H9 (cell line): Measurements from ENCODE around the gene KDSR. TPM values are rescaled to one million over a fixed set of nuclear protein-coding genes. Genes with fewer than 3 reads are reported as not detected.

Experiments used
- DNase-seq: peaks from one replicate; pipeline ENCODE4 v3.0.0-alpha.2; 2017
- H2AFZ ChIP-seq: one replicate; pipeline ENCODE4 v1.6.1; 2013; ENCODE audit warnings: mild to moderate bottlenecking, low read length, control low read depth, moderate library complexity
- H2AK5ac ChIP-seq: 2 replicates; pipeline ENCODE4 v1.6.1; 2013; ENCODE audit warnings: low read length, control low read depth, mixed read lengths; ENCODE audit not compliant: insufficient read length
- H2BK120ac ChIP-seq: one replicate; pipeline ENCODE4 v1.6.1; 2013; ENCODE audit warnings: low read depth, mild to moderate bottlenecking, low read length, control low read depth, inconsistent platforms; ENCODE audit not compliant: poor library complexity, severe bottlenecking
- H2BK12ac ChIP-seq: 2 replicates; pipeline ENCODE4 v1.6.1; 2013; ENCODE audit warnings: low read length, control low read depth, mixed read lengths, low read depth; ENCODE audit not compliant: insufficient read length
- H2BK15ac ChIP-seq: 2 replicates; pipeline ENCODE4 v1.6.1; 2013; ENCODE audit warnings: low read depth, low read length, control low read depth
- H2BK20ac ChIP-seq: one replicate; pipeline ENCODE4 v1.6.1; 2013; ENCODE audit warnings: low read depth, mild to moderate bottlenecking, low read length, control low read depth, inconsistent platforms; ENCODE audit not compliant: poor library complexity, severe bottlenecking
- H2BK5ac ChIP-seq: 2 replicates; pipeline ENCODE4 v1.6.1; 2013; ENCODE audit warnings: low read length, control low read depth, mixed read lengths; ENCODE audit not compliant: insufficient read length
- H3K14ac ChIP-seq: 2 replicates; pipeline ENCODE4 v1.6.1; 2013; ENCODE audit warnings: low read length, control low read depth; ENCODE audit not compliant: insufficient read depth
- H3K18ac ChIP-seq: 2 replicates; pipeline ENCODE4 v1.6.1; 2013; ENCODE audit warnings: low read depth, mild to moderate bottlenecking, mixed read lengths, low read length, control low read depth; ENCODE audit not compliant: insufficient read length
- H3K23ac ChIP-seq: 2 replicates; pipeline ENCODE4 v1.6.1; 2013; ENCODE audit warnings: low read length, control low read depth, mixed read lengths, low read depth; ENCODE audit not compliant: insufficient read length
- H3K23me2 ChIP-seq: 2 replicates; pipeline ENCODE4 v1.6.1; 2013; ENCODE audit warnings: low read depth, mild to moderate bottlenecking, mixed read lengths, low read length, control low read depth; ENCODE audit not compliant: insufficient read length, poor library complexity, severe bottlenecking
- H3K27ac ChIP-seq: 2 replicates; pipeline ENCODE4 v1.5.1; 2013; ENCODE audit warnings: low read length, control low read depth, mixed read lengths, low read depth; ENCODE audit not compliant: insufficient read length
- H3K27me3 ChIP-seq: 2 replicates; pipeline ENCODE4 v1.6.1; 2013; ENCODE audit warnings: low read length, control low read depth, inconsistent platforms; ENCODE audit not compliant: insufficient read depth
- H3K4ac ChIP-seq: 2 replicates; pipeline ENCODE4 v1.6.1; 2013; ENCODE audit warnings: low read depth, mild to moderate bottlenecking, control low read depth, inconsistent platforms, low read length, moderate library complexity
- H3K4me1 ChIP-seq: 2 replicates; pipeline ENCODE4 v1.6.1; 2013; ENCODE audit warnings: low read length, control low read depth, inconsistent platforms; ENCODE audit not compliant: insufficient read depth
- H3K4me2 ChIP-seq: 2 replicates; pipeline ENCODE4 v1.6.1; 2013; ENCODE audit warnings: low read length, control low read depth, mixed read lengths; ENCODE audit not compliant: insufficient read length, insufficient read depth
- H3K56ac ChIP-seq: 2 replicates; pipeline ENCODE4 v1.6.1; 2013; ENCODE audit warnings: low read depth, mild to moderate bottlenecking, mixed read lengths, low read length, control low read depth; ENCODE audit not compliant: insufficient read length
- H3K79me1 ChIP-seq: 2 replicates; pipeline ENCODE4 v1.6.1; 2013; ENCODE audit warnings: low read depth, mild to moderate bottlenecking, moderate library complexity, low read length, control low read depth, inconsistent platforms; ENCODE audit not compliant: insufficient read depth, poor library complexity, severe bottlenecking
- H3K79me2 ChIP-seq: 2 replicates; pipeline ENCODE4 v1.6.1; 2013; ENCODE audit warnings: low read length, control low read depth, inconsistent platforms; ENCODE audit not compliant: insufficient read depth
- H3K9ac ChIP-seq: 2 replicates; pipeline ENCODE4 v1.6.1; 2013; ENCODE audit warnings: low read length, control low read depth, mixed read lengths; ENCODE audit not compliant: insufficient read length; ENCODE audit errors: extremely low read depth
- H3K9me3 ChIP-seq: one replicate; pipeline ENCODE4 v1.6.1; 2013; ENCODE audit warnings: low read depth, low read length, inconsistent platforms; ENCODE audit not compliant: control insufficient read depth
- H3T11ph ChIP-seq: one replicate; pipeline ENCODE4 v1.6.1; 2013; ENCODE audit warnings: mild to moderate bottlenecking, low read length, control low read depth, inconsistent platforms
- H4K20me1 ChIP-seq: one replicate; pipeline ENCODE4 v1.6.1; 2013; ENCODE audit not compliant: control insufficient read depth, insufficient read length, insufficient read depth
- H4K5ac ChIP-seq: 2 replicates; pipeline ENCODE4 v1.6.1; 2013; ENCODE audit warnings: low read depth, mild to moderate bottlenecking, mixed read lengths, low read length, control low read depth; ENCODE audit not compliant: insufficient read length
- H4K8ac ChIP-seq: replicated peaks from 2 replicates; pipeline ENCODE4 v1.6.1; 2013; ENCODE audit warnings: low read length, control low read depth, mixed read lengths, low read depth; ENCODE audit not compliant: insufficient read length
- H4K91ac ChIP-seq: 2 replicates; pipeline ENCODE4 v1.6.1; 2013; ENCODE audit warnings: low read depth, mild to moderate bottlenecking, moderate library complexity, mixed read lengths, low read length, control low read depth; ENCODE audit not compliant: insufficient read length
- H3K27ac Mint-ChIP-seq, 3 experiments: 2 replicates in 2 of 3; 3 replicates in 1 of 3; pipeline ENCODE4 v1.8.0; 2020 to 2021; ENCODE audit warnings: mixed read lengths in 3 of 3, mild to moderate bottlenecking in 1 of 3, moderate library complexity in 1 of 3
- H3K27me3 Mint-ChIP-seq: 2 replicates; pipeline ENCODE4 v1.8.0; 2021; ENCODE audit warnings: low read depth, mild to moderate bottlenecking, moderate library complexity, mixed read lengths
- H3K36me3 Mint-ChIP-seq, 3 experiments: 2 replicates in 2 of 3; 3 replicates in 1 of 3; pipeline ENCODE4 v1.8.0; 2020 to 2021; ENCODE audit warnings: low read depth in 3 of 3, mixed read lengths in 3 of 3; ENCODE audit not compliant: insufficient read depth in 1 of 3
- H3K4me1 Mint-ChIP-seq, 2 experiments: 2 replicates each; pipeline ENCODE4 v1.8.0; 2020; ENCODE audit warnings: mixed read lengths in 2 of 2
- H3K4me3 Mint-ChIP-seq, 2 experiments: 2 replicates in 1 of 2; 3 replicates in 1 of 2; pipeline ENCODE4 v1.8.0; 2020 to 2021; ENCODE audit warnings: mild to moderate bottlenecking in 2 of 2, mixed read lengths in 2 of 2, moderate library complexity in 1 of 2
- H3K9me3 Mint-ChIP-seq, 2 experiments: 2 replicates in 1 of 2; 3 replicates in 1 of 2; pipeline ENCODE4 v1.8.0; 2020; ENCODE audit warnings: mild to moderate bottlenecking in 2 of 2, mixed read lengths in 2 of 2, moderate library complexity in 1 of 2
- WGBS: extraction: QIAGEN DNeasy Blood & Tissue Kit; methylation state at CpG from one replicate; pipeline ENCODE4 v1.1.7; 2013; ENCODE audit warnings: missing lambda C conversion rate, low lambda C conversion rate, mixed read lengths; ENCODE audit not compliant: insufficient read length; ENCODE audit errors: extremely low coverage; 5-methylcytosine and 5-hydroxymethylcytosine counted together
- total RNA-seq: library from RNA; stranded (reverse); gene quantifications from 2 replicates; pipeline ENCODE4 v1.2.1, GENCODE V29; 2021
- TF ChIP-seq, protein P1 (sequence below): fragments of 200-600 bp; sonication (generic); conservative IDR thresholded peaks from 3 replicates; pipeline ENCODE4 v1.8.0; 2021; ENCODE audit warnings: antibody characterized with exemption, mild to moderate bottlenecking

The KDSR gene
- total RNA-seq, 1 experiment from 2014 or later: 58.5 TPM

- Histone ChIP-seq H3K14ac (no peak overlapping the region), H4K91ac (no peak overlapping the region), H3K27ac (no peak overlapping the region), H3K4ac (no peak overlapping the region), H3K9ac (no peak overlapping the region), H3K9me3 (no peaks in the 10 kb centered on the region), H2BK5ac (no peak overlapping the region), H3K23me2 (peaks cover 8% of the 10 kb centered on the region), H3K18ac (no peak overlapping the region), H2BK15ac (no peak overlapping the region), H3K4me1 (no peaks in the 10 kb centered on the region), H3K27me3 (peaks cover under 1% of the 10 kb centered on the region; the same call in 1 of the 2 replicates), H3T11ph (no peak overlapping the region), H2AFZ (no peak overlapping the region), H4K5ac (no peak overlapping the region), H2BK20ac (no peak overlapping the region), H3K56ac (no peak overlapping the region), H3K23ac (no peak overlapping the region), H4K8ac (no peak overlapping the region), H2BK12ac (no peak overlapping the region), H4K20me1 (no peaks in the 10 kb centered on the region), H2AK5ac (no peak overlapping the region), H2BK120ac (no peak overlapping the region), H3K4me2 (no peak overlapping the region), H3K79me2 (no peaks in the 10 kb centered on the region; the same call in 1 of the 2 replicates), H3K79me1 (no peaks in the 10 kb centered on the region)
- peaks cover 4 to 7% of the 10 kb centered on the region in 2 experiments for H3K4me1 Mint-ChIP-seq
- no peaks in the 10 kb centered on the region for H3K9me3 Mint-ChIP-seq
- H3K27ac Mint-ChIP-seq: no peak overlapping the region
- DNase-seq: no peak
- no CpG with 5 or more reads among the region's 5 CpGs for WGBS
- no peaks in the 10 kb centered on the region; a peak in 1 of 7 replicates for H3K36me3 Mint-ChIP-seq
- no peak overlapping the region for H3K4me3 Mint-ChIP-seq
- H3K27me3 Mint-ChIP-seq: peaks cover 34% of the 10 kb centered on the region
- TF ChIP-seq, protein P1, sequence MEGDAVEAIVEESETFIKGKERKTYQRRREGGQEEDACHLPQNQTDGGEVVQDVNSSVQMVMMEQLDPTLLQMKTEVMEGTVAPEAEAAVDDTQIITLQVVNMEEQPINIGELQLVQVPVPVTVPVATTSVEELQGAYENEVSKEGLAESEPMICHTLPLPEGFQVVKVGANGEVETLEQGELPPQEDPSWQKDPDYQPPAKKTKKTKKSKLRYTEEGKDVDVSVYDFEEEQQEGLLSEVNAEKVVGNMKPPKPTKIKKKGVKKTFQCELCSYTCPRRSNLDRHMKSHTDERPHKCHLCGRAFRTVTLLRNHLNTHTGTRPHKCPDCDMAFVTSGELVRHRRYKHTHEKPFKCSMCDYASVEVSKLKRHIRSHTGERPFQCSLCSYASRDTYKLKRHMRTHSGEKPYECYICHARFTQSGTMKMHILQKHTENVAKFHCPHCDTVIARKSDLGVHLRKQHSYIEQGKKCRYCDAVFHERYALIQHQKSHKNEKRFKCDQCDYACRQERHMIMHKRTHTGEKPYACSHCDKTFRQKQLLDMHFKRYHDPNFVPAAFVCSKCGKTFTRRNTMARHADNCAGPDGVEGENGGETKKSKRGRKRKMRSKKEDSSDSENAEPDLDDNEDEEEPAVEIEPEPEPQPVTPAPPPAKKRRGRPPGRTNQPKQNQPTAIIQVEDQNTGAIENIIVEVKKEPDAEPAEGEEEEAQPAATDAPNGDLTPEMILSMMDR: no peak
Observed at GRCh38 chr18:63313396-63313917, 53.5 kb downstream of the KDSR start.
